GM12878 (cell line): ENCODE results near the gene TRPM1.

Experiments used
- CTCF ChIP-seq, 3 experiments: IDR thresholded peaks in 2 of 3; conservative IDR thresholded peaks in 1 of 3; 2 replicates each; pipeline ENCODE4 v1.5.1; 2011; ENCODE audit warnings: low read depth in 3 of 3, low read length in 3 of 3, mild to moderate bottlenecking in 3 of 3, control low read depth in 2 of 3, moderate library complexity in 2 of 3, inconsistent platforms in 1 of 3, mixed read lengths in 1 of 3; ENCODE audit not compliant: control insufficient read depth in 2 of 3, insufficient read depth in 1 of 3; ENCODE audit errors: extremely low read depth in 1 of 3
- E2F4 ChIP-seq: IDR thresholded peaks from 2 replicates; pipeline ENCODE4 v1.6.1; 2012; ENCODE audit warnings: low read depth, low read length, improper control_type of control experiment
- FOXK2 ChIP-seq: fragments of 450-650 bp; IDR thresholded peaks from 2 replicates; pipeline ENCODE4 v1.6.1; 2017; ENCODE audit warnings: mild to moderate bottlenecking, moderate library complexity
- MAX ChIP-seq: IDR thresholded peaks from 2 replicates; pipeline ENCODE4 v1.6.1; 2012; ENCODE audit warnings: low read depth, low read length, improper control_type of control experiment
- NFIC ChIP-seq: IDR thresholded peaks from 2 replicates; pipeline ENCODE4 v1.6.1; 2012; ENCODE audit warnings: low read depth, mild to moderate bottlenecking, inconsistent platforms, low read length, moderate library complexity
- POLR2A ChIP-seq: IDR thresholded peaks from 2 replicates; pipeline ENCODE4 v1.6.1; 2011; ENCODE audit warnings: low read depth, mild to moderate bottlenecking, low read length
- REST ChIP-seq: IDR thresholded peaks from 2 replicates; pipeline ENCODE4 v1.6.1; 2012; ENCODE audit warnings: mild to moderate bottlenecking, low read depth, low read length
- RUNX3 ChIP-seq: IDR thresholded peaks from 2 replicates; pipeline ENCODE4 v1.6.1; 2012; ENCODE audit warnings: low read length, inconsistent platforms
- SP1 ChIP-seq: IDR thresholded peaks from one replicate; pipeline ENCODE4 v1.6.1; 2011; ENCODE audit warnings: low read depth, low read length
- TBL1XR1 ChIP-seq: IDR thresholded peaks from 2 replicates; pipeline ENCODE4 v1.6.1; 2012; ENCODE audit warnings: low read depth, low read length, improper control_type of control experiment
- ZNF384 ChIP-seq: IDR thresholded peaks from 2 replicates; pipeline ENCODE4 v1.6.1; 2012; ENCODE audit warnings: low read depth, mild to moderate bottlenecking, low read length, improper control_type of control experiment, borderline replicate concordance

GRCh38 chr15:31037731-31038477 is 63.6 kb downstream of the TRPM1 start:
- TF ChIP-seq CTCF (IDR thresholded peaks at IDR 0.05 in 2 of 3, conservative IDR thresholded peaks at IDR 0.05 in 1 of 3; ENCODE audit: control insufficient read depth in 2 of 3, extremely low read depth in 1 of 3, insufficient read depth in 1 of 3, low read depth in 3 of 3, low read length in 3 of 3) (no peak), NFIC (no peak), FOXK2 (no peak), POLR2A (no peak), SP1 (no peak), MAX (no peak), ZNF384 (no peak), REST (no peak), TBL1XR1 (no peak), E2F4 (no peak), RUNX3 (no peak)
